Limb (tissue), 2 donors: Measurements from ENCODE around the gene AP1AR.

Source experiments
- DNase-seq, 2 donors: peaks; one replicate each; pipeline ENCODE4 v3.0.0-alpha.2; 2016; ENCODE audit errors: extremely low spot score in 2 of 2

AP1AR gene

DNA sequence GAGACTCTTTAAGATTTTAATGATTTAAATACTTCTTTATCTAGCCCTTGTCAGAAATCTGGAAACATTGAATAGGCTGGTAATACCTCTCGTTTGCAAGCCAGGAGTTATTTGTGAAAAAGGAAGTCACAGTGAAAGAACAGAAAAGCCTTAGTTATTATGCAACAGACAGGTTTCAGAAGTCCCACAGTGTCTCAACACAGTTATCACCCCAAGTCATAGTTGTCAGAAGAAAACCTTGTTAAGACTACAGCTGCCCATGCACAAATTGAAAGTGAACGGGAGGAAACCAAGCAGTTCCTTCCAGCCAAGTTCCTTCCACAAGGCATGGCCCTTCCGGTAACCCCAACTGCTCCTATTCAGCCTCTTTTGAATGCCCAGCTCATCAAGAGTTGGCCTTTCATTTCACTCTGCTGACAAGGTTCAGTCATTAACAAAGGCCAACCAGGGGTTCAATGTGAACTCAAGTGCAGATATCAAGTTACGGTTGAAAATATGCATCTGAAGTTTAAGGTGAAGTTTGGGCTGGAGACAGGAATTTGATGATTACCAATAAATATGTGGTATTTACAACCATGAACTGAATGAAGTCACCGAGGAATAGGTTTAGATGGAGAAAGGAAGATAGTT is 81.1 kb downstream of the AP1AR start:
- no peak for DNase-seq

GRCh38 chr4:112315446-112315845 is 83.9 kb downstream of the AP1AR start:
- DNase-seq: no peak

- no peak for DNase-seq
These were observed 84.8 kb downstream of the AP1AR start for GRCh38 chr4:112316360-112316759.

DNA sequence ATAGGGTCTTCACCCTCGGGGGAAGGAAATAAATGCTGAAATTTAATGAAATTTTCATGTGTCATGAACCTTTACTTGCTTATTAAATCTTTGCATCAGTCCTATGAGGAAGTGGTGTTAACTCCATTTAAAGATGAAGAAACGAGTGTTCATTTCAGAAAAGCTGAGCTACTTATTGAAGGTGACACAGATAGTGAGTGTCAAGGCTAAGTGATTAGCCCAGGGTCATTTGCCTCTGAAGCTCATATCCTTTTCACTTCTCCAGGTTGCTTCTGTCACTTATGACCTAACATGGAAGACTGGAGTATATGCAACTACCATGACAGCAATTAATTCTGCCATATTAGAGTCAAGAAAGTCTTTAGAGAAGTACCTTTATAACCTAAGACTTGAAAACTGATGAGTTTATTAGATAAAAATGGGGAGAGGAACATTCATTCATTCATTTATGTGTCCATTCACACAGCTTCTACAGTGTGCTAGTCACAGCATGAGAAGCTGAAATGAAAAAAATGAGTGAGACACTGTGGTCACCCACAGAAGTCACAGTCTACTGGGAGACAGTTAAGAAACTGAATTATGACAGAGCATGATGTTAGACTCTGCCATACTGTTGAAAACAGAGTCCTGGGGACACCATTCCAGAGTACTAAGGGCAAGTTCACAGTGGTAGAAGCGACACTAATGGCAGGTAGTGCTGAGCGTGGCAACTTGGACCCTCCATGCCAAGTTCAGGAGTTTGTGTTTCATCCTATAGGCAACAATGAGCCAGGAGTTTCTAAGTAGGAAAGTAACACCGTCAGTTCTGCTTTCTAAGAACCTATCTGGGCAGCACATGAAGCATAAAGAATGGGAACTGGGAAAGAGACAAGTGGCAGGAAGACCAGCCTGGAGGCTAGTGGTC is 86.9 kb downstream of the AP1AR start:
- DNase-seq: no peak
